GM19328 (cell line): ENCODE results near the gene TRIM34.
A peak's percentile ranks its signal among the peaks of the same experiment; 100 is the strongest.
"Not testable (repeated sequence)": the region's sequence is repeated elsewhere in the genome, so short reads cannot be mapped to it uniquely, and the experiment has no call there.

Source experiments
- ATAC-seq: cut with Tn5 transposase; IDR thresholded peaks from one replicate; pipeline ENCODE4 v1.9.1; 2021; ENCODE audit warnings: mild to moderate bottlenecking, moderate library complexity; ENCODE audit not compliant: unreplicated experiment

Gene TRIM34, protein sequence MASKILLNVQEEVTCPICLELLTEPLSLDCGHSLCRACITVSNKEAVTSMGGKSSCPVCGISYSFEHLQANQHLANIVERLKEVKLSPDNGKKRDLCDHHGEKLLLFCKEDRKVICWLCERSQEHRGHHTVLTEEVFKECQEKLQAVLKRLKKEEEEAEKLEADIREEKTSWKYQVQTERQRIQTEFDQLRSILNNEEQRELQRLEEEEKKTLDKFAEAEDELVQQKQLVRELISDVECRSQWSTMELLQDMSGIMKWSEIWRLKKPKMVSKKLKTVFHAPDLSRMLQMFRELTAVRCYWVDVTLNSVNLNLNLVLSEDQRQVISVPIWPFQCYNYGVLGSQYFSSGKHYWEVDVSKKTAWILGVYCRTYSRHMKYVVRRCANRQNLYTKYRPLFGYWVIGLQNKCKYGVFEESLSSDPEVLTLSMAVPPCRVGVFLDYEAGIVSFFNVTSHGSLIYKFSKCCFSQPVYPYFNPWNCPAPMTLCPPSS

DNA sequence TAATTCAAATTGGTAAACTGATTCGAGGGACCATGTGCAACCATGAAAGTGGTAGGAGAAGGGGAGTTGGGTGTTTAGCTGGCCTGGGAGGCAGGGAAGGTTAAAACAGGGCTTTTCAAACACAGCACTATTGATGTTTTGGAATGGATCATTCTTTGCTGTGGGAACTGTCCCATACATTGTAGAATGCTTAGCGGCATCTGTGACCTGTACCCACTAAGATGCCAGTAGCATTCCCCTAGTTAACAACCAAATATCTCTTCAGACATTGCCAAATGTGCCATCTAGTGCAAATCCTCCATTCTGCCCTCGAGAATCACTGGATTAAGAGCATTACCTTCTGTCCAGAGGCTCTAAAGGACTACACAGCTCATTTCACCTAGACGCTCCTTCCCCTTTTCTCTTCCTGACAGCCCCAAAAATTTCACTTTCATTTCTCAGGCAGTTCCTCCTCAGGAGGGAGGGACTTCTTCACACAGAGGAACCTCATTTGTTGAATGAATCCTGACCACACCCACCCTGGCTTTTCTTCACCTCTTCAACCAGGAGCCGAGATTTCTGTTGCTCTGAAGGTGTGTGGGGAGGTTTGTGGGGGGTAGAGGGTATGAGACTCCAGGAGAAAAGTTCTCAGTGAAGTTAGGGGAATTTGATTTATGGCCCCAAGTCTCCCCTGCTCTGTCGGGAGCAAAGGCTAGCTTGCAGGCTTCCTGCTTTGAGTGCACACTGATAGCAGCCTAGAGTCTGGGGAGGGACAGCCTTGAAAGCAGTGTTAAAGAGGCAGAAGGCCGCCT, at the start of gene TRIM34:
TSS of gene TRIM34 (plus strand) at position 513 of the 791 bp plus-strand sequence. CDS start 7,331 bp downstream, outside the sequence.
- ATAC-seq, result peak; percentile 92

DNA sequence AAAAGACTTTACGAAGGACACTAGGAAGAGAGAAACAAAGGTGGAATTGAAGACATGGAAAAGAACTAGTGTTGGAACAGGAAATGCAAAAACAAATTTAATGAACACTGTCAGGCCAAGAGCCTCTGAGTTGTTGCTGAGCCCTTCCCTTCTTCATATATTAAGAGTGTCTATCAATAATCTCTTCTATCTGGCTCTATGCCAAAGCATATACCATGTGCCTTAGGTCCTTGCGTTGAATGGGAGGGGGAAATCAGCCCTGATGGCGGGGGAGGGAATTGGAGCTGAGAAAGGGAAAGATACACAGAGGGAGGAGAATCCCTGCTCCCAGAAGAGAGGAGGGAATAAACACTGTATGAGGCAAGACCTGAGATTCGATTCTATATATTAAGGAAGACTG, 49.6 kb upstream of the TRIM34 start:
- no peak for ATAC-seq

DNA sequence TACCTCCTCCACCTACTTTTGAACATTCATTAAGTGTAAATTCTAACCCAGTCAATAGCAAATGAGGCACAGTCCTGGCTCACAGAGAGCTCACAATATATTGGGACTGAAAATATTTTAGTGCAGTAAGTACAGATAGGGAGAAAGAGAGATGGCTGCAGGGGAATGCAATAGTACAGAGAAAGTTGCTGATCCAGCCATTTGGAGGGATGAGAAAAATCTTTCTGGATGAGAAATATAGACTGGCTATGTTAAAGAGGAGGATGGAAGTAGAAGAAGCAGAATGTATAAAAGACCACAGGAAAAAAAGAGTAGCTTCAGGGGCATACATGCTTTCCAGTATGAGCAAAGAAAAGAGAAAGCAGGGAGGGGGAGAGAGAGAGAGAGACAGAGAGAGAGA, 47.7 kb upstream of the TRIM34 start:
- ATAC-seq, result no peak

DNA sequence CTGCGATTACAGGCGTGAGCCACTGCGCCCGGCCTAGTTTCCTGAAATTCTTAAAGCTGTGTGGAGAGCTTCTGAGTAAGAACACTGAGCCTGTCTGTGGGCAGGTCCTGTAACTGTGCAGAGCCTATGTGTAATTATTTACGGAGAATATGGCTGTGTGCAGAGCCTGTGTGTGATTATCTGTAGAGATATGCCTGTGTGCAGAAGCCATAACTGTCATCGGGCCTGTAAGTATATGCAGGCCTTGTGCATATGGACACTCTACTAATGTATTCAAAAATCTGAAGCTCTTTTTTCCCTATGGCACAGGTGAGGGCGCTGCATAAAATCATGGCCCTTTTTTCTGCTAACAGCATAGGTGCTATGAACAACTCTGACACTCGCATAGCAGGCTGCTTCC, 44.2 kb upstream of the TRIM34 start, which contains the start of gene OR52B6:
TSS of gene OR52B6 (plus strand) at position 301 of the 400 bp plus-strand sequence. CDS start at position 301, 0 bp downstream.
- no peak for ATAC-seq

DNA sequence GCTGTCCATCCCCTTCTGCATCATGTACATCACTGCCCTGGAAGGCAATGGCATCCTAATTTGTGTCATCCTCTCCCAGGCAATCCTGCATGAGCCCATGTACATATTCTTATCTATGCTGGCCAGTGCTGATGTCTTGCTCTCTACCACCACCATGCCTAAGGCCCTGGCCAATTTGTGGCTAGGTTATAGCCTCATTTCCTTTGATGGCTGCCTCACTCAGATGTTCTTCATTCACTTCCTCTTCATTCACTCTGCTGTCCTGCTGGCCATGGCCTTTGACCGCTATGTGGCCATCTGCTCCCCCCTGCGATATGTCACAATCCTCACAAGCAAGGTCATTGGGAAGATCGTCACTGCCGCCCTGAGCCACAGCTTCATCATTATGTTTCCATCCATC, 43.8 kb upstream of the TRIM34 start:
- no peak for ATAC-seq

DNA sequence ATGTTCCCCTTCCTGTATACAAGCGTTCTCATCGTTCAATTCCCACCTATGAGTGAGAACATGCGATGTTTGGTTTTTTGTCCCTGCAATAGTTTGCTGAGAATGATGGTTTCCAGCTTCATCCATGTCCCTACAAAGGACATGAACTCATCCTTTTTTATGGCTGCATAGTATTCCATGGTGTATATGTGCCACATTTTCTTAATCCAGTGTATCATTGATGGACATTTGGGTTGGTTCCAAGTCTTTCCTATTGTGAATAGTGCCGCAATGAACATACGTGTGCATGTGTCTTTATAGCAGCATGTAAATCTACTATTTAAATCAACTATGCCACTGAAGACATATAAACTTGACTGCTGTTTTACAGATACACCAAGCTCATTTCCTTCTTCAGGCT, 40.3 kb upstream of the TRIM34 start:
- ATAC-seq, result not testable (repeated sequence)

DNA sequence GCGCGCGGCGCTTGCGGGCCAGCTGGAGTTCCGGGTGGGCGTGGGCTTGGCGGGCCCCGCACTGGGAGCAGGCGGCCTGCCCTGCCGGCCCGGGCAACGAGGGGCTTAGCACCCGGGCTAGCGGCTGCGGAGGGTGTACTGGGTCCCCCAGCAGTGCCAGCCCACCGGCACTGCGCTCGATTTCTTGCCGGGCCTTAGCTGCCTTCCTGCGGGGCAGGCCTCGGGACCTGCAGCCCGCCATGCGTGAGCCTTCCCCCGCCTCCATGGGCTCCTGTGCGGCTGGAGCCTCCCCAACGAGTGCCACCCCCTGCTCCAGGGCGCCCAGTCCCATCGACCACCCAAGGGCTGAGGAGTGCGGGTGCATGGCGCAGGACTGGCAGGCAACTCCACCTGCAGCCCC, 34.9 kb upstream of the TRIM34 start:
- ATAC-seq, result not testable (repeated sequence)

DNA sequence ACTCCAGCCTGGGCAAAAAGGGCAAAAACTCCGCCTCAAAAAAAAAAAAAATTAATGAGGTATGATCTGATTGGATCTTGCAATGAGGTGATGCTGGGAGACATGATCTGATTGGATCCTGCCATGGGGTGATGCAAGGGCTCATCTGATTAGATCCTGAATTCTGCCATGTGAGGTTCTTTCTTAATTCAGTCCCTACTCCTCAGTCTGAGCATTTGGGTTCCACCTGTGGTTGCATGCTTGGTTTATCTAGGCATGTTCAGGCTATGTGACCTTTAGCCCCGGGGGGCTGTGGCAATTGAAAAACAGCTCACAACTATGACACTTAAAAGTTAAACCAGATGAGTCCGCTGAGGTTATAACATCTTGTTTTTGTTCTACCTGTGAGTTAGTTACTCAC, 33.2 kb upstream of the TRIM34 start:
- no peak for ATAC-seq

DNA sequence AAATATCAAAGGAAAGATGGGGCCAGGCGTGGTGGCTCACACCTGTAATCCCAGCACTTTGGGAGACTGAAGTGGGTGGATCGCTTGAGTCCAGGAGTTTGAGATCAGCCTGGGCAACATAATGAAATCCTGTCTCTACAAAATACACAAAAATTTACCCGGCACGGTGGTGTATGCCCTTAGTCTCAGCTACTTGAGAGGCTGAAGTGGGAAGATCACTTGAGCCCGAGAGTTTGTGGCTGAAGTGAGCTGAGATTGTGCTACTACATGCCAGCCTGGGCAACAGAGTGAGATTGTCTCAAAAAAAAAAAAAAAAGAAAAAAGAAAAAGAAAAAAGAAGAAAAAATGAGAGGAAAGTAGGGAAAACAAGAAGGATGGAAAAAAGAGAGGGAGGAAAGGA, 32.2 kb upstream of the TRIM34 start:
- no peak for ATAC-seq

DNA sequence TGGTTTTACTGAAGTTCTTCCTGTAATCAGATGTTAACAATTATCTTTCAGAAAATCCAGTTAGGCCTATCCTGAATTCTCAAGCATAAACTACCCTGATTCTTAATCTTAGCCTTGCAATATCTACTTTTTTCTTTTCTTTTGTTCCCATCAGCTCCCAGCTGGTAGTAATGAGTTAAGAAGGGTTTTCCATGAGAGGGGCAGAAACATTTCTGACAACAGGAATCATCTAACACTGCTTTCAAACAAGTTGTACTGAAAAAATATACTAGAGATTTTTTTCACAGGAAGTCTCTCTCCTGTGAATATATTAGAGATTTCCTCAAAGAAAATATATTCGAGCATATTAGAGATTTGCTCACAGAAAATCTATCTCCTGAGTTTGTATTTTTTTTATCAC, 31.7 kb upstream of the TRIM34 start:
- ATAC-seq, result no peak

DNA sequence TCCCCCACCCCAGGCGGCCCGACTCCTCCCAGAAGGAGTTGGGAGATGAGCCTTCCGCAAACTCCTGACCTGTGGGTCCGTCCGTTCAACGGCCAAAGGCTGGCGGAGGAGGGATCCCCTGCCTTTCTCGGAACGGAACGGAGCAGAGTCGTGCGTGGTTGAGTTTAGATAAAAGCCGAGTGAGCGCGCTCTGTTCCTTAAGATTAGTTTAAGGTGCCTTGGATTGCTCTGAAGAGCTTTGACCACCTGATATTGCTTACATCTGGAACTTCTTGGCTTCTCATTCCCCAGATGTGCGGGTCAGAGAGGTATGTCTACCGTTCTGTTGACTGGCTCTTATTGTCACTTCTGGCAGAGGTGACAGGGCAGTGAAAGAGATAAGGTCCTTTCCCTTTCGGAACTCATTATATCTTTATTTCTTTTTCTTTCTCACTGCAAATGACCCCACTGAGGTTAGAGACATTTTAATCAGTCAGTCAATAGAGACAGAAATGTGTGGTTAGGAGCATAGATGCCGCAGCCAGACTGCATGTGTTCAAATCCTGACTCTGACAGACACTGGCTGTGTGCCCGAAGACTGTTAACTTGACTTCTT, 28.1 kb upstream of the TRIM34 start, which contains the start of gene TRIM6:
TSS of gene TRIM6 (plus strand) at position 31 of the 595 bp plus-strand sequence. CDS start at position 292, 261 bp downstream.
- ATAC-seq, result no peak

DNA sequence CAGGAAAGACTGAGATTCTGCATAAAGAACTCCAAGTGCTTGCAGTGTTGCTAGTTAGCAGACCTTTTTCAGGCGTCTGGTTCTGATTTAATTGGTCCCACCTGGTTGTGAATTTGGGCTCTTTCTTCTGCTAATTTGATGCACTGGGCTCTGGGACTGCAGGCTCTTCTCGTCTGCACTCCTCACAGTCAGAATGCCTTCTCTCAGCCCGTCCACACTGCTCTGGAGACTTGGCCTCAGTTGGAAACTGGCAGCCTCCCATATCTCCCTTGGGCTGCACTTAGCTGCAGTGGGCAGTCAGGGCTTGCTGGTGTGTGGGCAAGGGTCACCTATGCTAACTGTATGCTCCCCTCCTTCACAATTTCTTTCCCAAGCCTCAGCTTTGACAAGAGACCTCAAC, 26.8 kb upstream of the TRIM34 start:
- no peak for ATAC-seq

DNA sequence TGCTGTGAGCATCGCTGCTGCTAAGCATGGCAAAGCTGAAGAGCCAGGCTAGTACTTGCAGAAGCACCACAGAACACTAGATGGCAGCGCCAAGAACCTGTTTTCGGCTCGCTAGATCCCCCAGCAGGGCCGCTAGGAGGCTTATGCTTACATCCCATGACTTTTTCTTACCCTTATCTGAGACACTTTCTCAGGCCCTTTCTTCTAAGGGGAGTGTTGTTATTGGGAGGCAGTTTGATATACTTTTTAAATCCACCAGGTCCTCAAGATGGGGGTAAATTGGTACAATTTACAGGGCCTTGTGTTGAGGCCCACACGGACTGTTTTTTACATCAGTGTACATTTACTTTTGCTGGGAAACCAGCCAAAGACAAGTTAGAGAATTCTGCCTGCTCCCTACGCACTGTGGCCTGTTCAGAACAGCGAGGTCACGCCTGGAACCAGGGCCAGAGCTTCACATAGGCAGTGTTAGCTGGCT, 24.4 kb upstream of the TRIM34 start:
- peak; percentile 73 for ATAC-seq

DNA sequence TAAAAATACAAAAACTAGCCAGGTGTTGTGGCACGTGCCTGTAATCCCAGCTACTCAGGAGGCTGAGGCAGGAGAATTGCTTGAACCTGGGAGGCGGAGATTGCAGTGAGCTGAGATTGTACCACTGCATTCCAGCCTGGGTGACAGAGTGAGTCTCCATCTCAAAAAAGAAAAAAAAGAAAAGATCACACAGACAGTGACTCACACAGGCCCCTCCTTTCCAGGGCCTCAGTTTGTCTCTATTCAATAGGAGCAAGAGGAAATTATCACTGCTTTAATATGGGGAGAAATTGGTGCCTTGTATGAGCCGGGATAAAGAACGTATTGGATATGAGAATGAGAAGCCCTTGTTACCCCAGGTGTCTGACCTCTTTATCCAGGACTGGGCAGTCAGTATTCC, 22.0 kb upstream of the TRIM34 start:
- ATAC-seq, result not testable (repeated sequence)

DNA sequence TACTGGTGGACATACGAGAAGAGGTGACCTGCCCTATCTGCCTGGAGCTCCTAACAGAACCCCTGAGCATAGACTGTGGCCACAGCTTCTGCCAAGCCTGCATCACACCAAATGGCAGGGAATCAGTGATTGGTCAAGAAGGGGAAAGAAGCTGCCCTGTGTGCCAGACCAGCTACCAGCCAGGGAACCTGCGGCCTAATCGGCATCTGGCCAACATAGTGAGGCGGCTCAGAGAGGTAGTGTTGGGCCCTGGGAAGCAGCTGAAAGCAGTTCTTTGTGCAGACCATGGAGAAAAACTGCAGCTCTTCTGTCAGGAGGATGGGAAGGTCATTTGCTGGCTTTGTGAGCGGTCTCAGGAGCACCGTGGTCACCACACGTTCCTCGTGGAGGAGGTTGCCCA, 21.5 kb upstream of the TRIM34 start:
- ATAC-seq, result no peak

DNA sequence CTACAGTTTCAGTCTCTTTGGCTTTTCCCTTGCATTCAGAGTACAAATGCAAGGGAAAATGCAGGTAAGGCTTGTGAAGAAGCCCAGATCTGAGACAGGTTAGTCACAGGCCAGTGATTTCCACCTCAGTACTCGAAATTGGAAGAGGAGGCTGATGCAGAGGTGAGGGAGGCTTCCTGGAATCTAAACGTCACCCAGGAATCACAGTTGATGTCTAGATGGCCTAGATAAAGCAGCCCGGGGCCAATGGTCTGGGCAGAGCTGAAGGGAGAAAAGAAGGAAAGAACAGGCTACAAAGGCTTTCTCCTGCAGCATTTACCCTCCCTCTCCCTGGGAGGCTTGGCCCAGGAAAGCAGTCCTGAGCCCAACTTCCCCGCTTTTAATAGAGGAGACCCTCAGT, 19.9 kb upstream of the TRIM34 start:
- ATAC-seq, result no peak

DNA sequence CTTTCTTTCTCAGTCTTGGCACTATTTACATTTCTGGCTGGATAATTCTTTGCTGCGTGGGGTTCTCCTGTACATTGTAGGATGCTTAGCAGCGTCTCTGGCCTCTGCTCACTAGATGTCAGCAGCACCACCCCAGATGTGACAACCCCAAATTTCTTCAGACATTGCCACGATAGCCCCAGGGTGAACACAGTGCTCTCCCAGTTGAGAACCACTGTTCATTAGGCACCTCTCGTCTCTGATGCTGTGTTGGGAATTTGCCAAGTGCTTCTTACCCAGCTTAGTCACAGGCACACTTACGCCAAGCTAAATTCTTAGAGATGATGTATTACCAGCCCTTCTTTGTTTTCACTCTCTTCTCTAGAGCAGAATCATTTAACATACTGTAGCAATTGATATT, 19.0 kb upstream of the TRIM34 start:
- ATAC-seq, result no peak

DNA sequence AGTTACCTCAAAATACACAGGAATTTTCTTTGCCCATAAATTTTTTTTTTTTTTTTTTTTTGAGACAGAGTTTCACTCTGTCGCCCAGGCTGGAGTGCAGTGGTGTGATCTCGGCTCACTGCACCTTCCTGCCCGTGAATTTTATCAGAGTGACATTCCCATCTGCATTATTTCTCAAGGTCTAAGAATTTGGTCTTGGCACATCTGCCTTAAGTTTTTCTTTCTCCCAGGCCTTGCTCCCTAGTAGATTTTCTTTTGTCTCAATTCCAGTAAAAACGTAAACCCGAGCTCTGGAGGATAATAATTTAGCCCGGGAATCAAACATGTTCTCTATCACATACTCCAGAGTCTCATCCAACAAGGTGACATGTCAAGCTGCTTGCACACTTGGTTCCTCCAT, 16.0 kb upstream of the TRIM34 start:
- ATAC-seq, result no peak

DNA sequence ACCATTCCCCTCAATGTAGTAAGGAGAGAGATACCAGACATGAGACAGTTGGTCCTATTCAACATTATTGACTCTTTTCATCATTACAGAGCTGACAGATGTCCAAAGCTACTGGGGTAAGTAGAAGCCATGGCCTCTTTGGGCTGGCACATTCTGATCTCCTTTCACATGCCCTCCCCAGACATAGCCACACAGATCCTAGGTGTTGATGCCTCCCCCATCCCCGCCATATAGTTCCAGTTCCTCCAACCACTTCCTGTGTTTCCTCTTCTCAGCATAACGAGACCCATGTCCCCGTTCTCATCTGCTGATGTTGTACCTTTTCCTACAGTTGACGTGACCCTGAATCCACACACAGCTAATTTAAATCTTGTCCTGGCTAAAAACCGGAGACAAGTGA, 14.4 kb upstream of the TRIM34 start:
- ATAC-seq, result no peak

DNA sequence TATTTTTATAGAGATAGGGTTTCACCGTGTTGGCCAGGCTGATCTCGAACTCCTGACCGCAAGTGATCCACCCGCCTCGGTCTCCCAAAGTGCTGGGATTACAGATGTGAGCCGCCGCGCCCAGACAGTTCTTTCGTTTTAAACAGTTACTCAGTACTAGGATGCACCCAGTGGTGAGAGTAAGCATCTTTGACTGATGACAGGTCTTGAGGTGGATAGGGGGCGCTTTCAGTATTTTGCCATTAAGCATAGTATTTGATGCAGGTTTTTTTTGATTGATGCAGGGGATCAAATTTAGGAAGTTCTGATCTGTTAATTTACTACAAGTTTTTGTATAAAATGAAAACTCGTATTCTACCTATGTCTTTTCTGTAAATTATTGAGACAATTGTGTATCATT, 13.2 kb upstream of the TRIM34 start:
- ATAC-seq, result no peak

DNA sequence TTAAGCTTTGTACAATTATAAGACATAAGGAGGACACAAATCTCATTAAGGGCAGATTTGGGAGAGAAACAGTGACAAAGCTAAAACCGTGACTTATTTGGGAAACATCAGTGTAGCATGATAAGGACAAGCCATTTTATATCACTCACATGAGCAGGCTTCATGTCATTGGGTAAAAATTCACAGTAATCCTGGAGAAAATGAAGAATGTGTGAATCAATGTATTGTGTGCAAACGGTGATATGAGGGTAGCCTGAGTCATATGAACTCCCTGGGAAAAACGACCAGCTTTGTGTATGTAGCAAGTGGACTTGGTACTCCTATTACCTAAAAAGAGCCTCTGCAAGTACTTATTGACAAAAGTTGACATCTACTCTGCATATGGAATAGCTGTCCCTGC, 6.0 kb upstream of the TRIM34 start:
- no peak for ATAC-seq
